GM21528 (cell line): ENCODE results near the gene SLC25A20.
A peak's percentile ranks its signal among the peaks of the same experiment; 100 is the strongest.
"Not testable (repeated sequence)": the region's sequence is repeated elsewhere in the genome, so short reads cannot be mapped to it uniquely, and the experiment has no call there.

Experiments used
- ATAC-seq: cut with Tn5 transposase; IDR thresholded peaks from one replicate; pipeline ENCODE4 v1.9.1; 2021; ENCODE audit warnings: mild to moderate bottlenecking, moderate library complexity; ENCODE audit not compliant: unreplicated experiment, low FRiP score

SLC25A20 gene

DNA sequence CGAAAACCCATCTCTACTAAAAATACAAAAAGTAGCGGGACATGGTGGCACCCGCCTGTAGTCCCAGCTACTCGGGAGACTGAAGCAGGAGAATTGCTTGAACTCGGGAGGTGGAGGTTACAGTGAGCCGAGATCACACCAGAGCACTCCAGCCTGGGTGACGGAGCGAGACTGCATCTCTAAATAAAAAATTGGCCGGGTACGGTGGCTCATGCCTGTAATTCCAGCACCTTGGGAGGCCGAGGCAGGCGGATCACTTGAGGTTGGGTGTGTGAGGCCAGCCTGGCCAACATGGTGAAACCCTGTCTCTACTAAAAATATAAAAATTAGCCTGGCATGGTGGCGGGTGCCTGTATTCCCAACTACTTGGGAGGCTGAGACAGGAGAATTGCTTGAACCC, 8.3 kb upstream of the SLC25A20 start:
- ATAC-seq: not testable (repeated sequence)

DNA sequence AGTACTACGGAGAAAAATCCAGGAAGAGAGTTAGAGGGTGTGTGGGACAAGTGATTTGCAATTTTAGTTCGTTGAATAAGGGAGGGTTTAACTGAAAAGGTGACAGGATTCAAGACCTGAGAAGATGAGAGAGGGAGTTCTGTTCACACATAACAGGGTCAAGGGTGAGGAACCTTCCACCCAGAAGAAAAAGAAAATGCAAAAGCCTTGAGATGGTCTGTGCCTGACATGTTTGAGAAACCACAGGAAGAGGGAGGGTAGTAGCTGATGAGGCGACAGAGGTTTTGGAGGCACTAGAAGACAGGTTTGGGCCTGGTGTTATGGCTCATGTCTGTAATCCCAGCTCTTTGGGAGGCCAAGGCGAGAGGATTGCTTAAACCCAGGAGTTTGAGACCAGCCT, 591 bp upstream of the SLC25A20 start:
- peak; percentile 10 for ATAC-seq

DNA sequence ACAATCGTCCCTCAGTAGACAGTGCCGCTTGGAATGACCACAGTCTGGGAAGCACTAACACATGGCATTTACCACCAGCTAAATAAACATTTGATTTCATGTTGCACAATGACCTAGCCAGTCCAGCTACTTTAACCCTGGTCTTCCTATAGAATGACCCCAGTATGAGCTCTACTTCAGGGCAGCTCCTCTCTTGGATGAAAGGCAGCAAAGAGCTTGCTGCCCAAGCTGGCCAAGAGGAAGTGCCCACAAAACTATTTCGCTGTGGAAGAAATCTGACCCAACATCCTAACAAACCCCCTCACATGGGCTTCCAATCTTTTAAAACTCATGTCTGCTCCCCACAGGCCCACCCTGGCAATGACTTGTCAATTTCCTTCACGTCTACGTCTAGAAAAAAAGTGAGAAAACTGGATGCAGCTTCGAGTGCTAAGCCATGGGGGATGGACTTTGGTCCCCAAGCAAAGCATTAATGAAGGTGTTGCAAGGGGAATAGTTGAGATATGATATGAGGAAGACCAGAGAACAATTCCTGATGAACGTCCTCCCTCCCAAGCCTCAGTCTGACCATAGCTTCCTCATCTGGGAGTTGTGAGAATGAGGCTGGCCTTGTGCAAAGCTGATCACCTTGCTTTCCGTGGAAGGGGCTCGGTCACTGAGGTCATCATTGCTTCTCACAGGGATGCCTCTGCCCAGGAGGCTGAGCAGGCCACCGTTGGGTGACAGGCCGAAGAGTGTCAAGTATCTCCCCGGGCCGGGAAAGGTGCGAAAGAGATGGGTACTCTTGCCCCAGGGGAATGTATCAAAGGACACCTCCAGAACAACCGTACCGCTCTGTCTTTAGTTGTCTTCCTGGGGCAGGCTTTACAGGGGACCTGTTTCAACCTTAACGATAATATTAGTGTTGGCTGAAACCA, 964 bp downstream of the SLC25A20 start:
- peak; percentile 7 for ATAC-seq

DNA sequence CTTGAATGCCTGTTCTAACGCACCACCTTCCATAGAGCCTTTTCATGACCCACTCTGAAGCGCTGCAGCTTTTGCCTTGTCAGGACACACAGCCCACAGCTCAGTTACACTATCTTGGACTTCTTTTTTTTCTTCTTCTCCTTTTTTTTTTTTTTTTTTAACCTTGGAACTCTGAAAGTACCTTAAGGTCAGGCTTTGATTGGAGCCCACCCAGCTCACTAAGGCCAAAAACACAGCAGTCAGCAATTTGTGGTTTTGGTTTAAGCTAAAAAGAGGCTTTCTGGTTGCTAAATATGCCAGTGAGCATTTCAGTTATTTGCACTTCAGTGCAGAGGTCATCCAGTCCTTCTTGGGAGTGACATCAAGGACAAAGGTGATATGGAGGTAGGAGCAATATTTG, 1.7 kb downstream of the SLC25A20 start:
- no peak for ATAC-seq

DNA sequence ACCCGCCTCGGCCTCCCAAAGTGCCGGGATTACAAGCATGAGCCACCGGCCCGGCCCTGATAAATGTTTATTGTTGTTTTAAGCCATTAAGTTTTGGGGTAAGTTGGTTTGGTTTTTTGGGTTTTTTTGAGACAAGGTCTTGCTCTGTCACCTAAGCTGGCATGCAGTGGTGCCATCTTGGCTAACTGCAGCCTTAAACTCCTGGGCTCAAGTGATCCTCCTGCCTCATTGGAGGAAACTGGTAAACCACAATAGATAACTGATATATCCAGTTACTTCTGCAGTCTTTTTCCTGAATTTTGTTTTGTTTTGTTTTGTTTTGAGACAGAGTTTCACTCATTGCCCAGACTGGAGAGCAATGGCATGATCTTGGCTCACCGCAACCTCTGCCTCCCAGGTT, 4.2 kb downstream of the SLC25A20 start:
- no peak for ATAC-seq

DNA sequence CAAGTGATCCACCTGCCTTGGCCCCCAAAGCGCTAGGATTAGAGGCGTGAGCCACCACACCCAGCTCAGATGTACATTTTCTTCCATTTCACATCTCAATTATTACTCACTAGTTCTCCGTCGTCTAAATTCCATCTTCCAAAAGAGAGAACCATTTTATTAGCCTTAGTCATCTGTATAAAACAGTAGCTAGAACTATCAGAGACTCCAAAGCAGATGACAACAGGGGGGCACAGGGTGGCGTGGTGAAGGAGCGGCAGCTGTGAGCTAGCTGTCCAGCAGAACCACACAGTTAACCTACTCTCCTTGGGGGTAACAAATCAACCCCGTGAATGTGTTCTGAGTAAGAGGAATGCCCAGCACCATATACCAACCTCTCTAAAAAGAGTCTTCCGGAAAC, 7.1 kb downstream of the SLC25A20 start:
- ATAC-seq: no peak

DNA sequence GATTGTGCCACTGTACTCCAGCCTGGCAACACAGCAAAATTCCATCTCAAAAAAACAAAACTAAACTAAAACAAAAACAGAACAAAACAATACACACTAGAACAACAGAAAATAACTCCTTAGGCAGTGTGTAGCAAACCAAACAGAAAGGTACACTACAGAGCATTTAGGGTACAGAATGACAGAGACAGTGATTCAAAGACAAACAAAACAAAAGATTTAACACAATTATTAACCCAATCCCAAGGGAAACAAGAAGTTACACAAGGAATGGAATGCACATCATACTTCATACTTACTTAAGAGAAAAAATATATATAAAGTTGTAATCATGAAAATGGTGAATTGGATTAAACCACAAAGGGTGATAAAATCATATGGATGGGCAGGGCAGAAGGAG, 12.9 kb downstream of the SLC25A20 start:
- no peak for ATAC-seq

DNA sequence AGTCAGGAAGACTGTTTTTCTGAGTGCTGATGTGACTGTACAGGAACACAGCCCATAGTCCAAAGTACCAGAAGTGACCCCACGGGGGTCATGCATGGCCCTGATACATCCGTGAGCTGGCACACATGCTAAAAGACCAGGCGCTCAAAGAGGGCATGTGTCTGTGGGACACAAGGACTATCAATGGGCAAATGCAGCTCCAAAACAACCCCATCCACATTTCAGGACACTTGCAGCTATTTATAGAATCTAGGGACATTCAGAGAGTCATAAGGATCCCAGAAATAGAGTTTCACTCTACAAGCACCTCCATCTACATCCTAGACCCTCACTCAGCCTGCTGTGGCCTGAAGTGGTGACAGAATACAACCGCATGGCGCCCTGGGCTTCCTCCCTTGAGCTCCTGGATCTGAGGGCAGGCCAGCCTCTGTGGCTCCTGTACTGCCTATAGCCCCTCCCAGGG, 17.0 kb downstream of the SLC25A20 start:
- no peak for ATAC-seq

DNA sequence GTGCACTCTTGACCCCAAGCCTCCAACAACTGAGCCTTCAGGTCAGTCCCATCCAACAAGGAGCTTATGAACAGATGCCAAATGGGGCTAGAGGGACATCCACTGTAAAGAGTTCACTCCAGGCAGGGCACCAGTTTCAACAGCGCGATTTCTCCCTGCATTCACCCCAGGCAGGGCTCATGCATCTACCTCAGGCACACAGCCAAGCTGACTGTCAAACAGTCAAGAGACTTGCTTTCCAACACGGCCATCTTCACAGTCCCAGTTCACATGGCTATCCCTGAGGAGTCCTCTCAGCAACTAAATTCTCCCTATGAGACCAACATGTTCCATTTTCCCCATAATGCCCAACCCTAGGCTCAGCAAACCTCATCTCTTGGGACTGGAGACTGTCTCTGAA, 17.7 kb downstream of the SLC25A20 start:
- no peak for ATAC-seq

DNA sequence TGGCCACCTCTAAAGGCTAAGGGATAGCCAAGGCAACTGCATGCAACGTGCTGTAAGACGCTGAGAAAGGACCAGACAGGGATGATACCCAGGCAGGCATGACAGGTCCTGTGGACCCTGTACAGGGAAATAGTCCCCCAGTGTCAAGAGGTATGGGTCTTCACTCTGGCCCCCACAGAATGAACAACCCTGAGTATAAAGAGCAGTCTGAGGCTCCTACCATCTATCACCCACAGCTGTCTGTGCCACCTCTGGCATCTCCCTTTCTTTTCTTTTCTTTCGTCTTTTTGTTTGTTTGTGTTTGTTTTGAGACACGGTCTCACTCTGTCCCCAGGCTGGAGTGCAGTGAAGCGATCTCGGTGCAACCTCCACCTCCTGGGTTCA, 18.7 kb downstream of the SLC25A20 start:
- ATAC-seq: no peak

DNA sequence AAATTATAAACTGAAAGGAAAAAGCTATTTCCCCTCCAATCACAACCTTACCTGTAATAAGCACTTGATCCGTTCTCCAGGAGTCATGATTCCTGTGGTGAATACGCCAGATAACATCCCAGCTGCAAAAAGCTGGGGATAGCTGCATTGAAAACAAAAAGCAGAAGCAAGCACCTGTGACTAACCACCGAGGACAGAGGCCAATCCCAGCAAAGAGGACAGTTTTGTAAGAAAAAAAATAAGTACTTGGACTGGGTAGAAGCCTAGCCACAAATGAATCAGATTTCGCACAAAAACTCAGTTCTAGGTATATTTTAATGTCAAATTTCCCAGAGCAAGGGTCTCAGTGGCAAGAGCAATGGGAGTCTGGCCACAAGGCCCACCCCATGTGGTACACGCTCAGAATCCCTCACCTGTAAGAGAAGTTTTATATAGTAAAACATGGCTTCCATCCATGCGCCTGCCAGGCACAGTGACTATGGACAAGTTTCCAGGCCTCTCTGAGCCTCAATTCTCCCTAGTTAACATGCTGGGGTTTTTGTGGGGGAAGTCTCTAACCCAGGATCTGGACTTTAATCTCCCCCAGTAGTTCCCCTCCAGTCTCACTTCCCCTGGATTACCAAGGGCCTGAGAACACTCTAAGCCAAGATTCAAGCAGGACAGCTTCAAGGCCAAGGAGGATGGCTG, 19.2 kb downstream of the SLC25A20 start:
- no peak for ATAC-seq

DNA sequence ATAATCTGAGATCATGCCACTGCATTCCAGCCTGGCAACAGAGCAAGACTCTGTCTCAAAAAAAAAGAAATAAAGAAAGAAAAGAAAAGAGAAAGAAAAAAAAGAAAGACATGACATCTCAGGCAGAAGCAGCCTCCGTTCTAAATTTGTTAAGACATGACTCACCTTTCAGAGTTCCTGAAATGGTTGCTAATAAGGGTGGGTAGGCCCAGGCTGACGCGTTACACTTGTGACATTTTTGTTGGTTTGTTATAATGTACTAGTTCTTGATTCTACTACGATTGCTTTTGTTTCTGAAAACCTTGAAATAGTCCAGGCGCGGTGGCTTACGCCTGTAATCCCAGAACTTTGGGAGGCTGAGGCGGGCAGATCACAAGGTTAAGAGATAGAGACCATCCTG, 21.0 kb downstream of the SLC25A20 start:
- ATAC-seq: no peak

DNA sequence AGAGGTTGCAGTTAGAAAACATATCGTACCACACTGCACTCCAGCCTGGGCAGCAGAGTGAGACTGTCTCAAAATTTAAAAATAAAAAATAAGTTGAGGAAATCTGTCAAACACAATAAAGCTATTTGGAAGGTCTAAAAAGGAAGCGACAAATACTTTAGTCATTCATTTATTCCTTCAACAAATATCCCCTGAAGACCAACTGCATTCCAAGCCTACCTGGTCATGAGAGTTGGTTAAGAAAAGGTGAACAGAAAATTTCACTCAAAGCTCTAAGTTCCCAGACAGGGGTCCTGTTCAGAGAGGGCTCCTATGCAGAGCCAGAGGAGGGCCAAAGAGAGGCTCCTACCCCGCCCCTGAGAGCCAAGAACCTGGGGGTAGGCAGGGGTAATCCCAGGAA, 35.6 kb downstream of the SLC25A20 start:
- no peak for ATAC-seq

DNA sequence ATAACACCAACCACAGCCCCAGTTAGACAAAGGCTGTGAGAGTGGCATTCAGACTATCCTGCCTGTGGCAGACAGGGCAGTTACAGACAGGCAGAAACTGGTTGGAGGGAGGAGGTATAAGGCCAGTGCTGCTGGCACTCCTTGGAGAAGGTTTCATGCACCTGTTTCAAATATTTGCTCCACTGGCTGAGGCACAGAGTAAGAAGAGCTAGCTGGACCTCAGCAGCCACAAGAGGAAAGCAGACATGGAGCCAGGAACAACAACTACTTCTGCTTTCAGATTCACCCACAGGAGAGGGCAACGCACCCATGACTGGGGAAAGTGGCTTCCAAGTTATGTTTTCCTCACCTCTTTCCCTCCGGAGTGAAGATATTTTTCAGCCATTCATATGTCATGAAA, 39.5 kb downstream of the SLC25A20 start:
- ATAC-seq: no peak

DNA sequence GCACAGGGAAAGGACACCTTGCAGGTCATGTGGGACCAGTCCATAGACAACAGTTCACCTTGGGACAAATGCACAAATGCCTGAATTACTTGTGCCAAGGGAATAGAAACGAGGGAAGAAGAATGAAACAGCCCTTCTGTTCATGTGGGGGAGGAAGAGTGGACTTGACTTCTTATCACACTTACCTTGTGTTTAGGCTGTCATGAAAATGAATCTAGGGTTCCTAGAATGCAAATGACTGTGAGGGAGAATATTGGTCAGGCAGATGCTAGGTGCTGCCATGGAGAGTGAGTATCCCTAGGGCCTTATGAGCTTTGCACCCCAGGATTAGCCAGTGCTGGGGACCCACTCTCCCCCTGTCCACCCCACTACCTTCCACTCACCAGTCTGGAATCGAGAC, 40.0 kb downstream of the SLC25A20 start:
- ATAC-seq: no peak

DNA sequence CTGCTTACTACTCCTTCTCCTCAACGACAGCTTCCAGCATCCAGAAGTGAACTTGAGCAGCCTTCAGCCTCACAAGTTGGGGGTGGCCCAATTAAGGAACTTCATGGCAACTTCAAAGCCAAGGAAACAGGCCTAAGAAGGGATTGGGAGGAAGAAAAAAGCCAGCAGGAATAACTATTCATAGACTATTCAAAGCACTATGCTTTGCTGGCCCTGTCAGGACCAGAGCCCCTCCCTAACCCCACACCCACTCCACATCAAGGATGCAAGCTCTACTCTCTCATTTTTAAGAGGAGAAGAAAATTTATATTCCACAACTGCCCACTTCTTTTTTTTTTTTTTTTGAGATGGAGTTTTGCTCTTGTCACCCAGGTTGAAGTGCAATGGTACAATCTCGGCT, 41.0 kb downstream of the SLC25A20 start:
- ATAC-seq: no peak

DNA sequence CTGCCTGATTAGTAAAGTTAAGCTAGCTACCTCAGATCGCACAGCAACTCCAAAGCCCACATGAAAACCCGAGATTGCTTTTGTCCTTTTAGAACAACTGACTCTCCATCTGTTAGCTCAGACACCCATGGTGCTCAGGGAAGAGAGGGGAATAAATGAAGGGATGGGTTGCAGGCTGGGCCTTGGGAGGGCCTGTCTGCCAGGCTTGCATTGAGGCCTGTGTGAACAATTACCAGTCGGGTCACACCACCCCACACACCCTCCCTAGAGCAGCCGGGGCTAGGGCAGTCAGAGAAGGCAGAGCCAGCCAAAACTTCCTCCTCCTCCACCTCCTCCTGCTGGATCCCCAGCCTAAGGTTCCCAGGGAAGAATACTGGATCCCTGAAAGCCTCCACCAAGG, 42.2 kb downstream of the SLC25A20 start:
- ATAC-seq: no peak

DNA sequence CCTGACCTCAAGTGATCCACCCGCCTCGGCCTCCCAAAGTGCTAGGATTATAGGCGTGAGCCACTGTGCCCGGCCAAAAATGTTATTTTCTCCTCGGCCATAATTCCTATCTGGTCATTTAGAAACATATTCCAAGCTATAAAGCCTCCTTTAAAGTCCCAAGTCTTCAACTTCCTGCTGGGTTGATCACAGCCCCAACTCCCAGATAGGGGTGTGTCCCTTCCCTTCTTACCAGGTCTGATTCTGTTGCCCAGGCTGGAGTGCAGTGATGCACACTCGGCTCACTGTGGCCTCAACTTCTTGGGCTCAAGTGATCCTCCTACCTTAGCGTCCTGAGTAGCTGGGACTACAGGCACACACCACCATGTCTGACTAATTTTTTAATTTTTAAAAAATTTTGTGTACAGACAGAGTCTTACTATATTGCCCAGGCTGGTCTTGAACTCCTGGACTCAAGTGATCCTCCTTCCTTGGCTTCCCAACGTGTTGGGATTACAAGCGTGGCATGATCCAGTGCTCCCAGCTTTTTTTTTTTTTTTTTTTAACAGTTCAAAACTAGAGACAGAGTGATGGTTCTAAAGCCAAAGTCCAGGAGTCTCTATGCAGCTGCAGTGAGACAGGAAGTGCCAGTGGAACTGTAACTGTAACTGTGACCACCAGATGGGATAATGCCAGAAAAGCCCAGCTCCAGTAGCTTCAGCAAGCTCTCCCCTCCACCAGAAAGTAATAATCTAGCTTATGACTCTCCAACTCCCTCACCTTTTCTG, 42.8 kb downstream of the SLC25A20 start:
- ATAC-seq: no peak

DNA sequence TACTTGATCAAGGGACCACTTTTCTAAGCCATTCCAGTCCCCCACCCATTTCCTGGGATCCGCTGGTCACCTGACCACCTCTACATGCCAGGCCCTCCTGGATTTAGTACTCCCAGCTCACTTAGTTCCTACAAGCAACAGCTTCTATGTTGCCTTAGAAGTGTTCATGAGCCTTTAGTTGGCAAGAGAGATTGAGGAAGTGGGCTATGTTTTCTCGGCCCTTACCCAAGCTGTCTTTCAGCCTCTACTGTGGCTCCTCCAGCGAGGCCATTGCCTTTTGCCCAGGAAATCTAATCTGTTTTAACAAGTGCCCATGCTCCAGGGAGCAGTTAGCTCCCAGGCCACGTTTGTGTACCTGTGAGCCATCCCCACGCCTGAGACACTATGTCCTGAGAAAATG, 46.5 kb downstream of the SLC25A20 start:
- no peak for ATAC-seq

DNA sequence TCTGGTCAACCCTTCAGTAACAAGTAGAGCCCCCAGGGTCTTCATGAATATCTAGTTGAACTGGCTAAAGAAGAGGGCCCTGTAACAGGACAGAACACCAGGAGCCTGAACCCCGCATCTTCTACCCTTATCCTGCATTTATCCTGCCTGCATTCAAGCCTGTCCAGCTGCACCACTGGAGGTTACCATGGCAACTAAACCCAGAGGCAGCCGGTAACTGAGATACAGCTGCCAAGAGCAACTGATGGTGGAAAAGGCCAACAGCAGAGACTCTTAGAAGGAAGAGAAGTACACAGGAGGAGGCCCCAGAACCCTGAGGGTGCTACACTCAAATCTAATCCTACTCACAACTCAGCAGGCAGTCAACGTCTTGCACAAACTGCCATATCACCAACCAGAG, 47.3 kb downstream of the SLC25A20 start:
- no peak for ATAC-seq

DNA sequence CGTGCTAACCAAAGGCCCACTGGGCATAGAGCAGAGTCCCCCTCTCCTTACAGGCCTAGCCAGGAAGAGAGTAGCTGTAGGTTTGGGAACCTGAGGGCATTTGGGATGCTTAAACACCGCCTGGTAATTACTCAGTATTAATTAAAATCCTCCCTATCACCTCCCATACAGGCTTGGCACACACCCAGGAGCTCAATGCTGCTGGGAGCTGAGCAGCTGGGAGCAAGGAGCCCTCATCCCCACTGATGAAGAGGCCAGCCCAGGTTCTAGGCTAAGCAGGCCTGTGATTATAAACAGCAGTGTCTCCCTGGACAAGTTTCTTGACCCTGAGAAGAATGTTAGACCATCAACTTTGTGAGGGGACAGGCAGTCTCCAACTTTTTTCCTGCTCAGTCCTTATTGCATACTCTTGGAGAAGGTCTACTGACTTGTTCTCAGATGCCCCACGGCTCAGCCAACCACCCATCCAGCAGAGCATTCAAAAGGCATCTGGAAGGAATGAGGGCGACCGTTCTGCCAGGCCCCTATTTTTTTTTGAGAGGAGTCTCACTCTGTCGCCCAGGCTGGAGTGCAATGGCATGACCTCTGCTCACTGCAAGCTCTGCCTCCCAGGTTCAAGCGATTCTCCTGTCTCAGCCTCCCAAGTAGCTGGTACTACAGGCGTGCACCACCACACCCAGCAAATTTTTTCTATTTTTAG, 49.7 kb downstream of the SLC25A20 start:
- ATAC-seq: no peak
